IMR-90 (cell line): ENCODE results near the gene GRB10. TPM values are rescaled to one million over a fixed set of nuclear protein-coding genes. Genes with fewer than 3 reads are reported as not detected.

Experiments used
- ATAC-seq: fragments of 200-7000 bp; cut with Tn5 transposase; 2 replicates; pipeline ENCODE4 v1.9.1; 2020; ENCODE audit warnings: low read depth, mild to moderate bottlenecking, moderate library complexity
- BruUV-seq: library from RNA; stranded (reverse); fragments of 400-500 nt; replicated peaks from 2 replicates; lab custom pipeline; 2021; lab: Mats Ljungman, UMichigan
- CTCF ChIA-PET: fragments of 300-600 bp; formaldehyde crosslinking; extraction: SDS; loops from one replicate; lab custom pipeline; 2021; ENCODE audit warnings: antibody characterized with exemption; lab: Yijun Ruan, JAX
- POLR2A ChIA-PET: fragments of 300-600 bp; sonication (Branson Sonifier 250); formaldehyde crosslinking; loops from one replicate; lab custom pipeline; 2022; ENCODE audit warnings: antibody characterized with exemption; ENCODE audit not compliant: unreplicated experiment; lab: Charles Lee
- DNase-seq: peaks from one replicate; pipeline ENCODE4 v3.0.0; 2013
- H2AFZ ChIP-seq: replicated peaks from 2 replicates; pipeline ENCODE3; 2013; ENCODE audit warnings: low read length, mild to moderate bottlenecking; ENCODE audit not compliant: poor library complexity
- H2AK5ac ChIP-seq: 2 replicates; pipeline ENCODE4 v1.6.1; 2013; ENCODE audit warnings: low read depth, low read length, inconsistent platforms
- H2AK9ac ChIP-seq: replicated peaks from 2 replicates; pipeline ENCODE3; 2013; ENCODE audit warnings: mild to moderate bottlenecking, low read depth, low read length, moderate library complexity; ENCODE audit not compliant: poor library complexity
- H2BK120ac ChIP-seq: 2 replicates; pipeline ENCODE4 v1.6.1; 2013; ENCODE audit warnings: low read depth, low read length, inconsistent platforms
- H2BK15ac ChIP-seq: 3 replicates; pipeline ENCODE4 v1.6.1; 2013; ENCODE audit warnings: low read depth, low read length, inconsistent platforms
- H2BK20ac ChIP-seq: 2 replicates; pipeline ENCODE4 v1.6.1; 2013; ENCODE audit warnings: low read depth, mild to moderate bottlenecking, inconsistent platforms, low read length, moderate library complexity
- H2BK5ac ChIP-seq: 2 replicates; pipeline ENCODE4 v1.6.1; 2013; ENCODE audit warnings: mild to moderate bottlenecking, low read depth, low read length, inconsistent platforms; ENCODE audit not compliant: poor library complexity, severe bottlenecking
- H3K14ac ChIP-seq: replicated peaks from 2 replicates; pipeline ENCODE4 v1.6.1; 2013; ENCODE audit warnings: low read depth, low read length, inconsistent platforms
- H3K18ac ChIP-seq: 2 replicates; pipeline ENCODE4 v1.6.1; 2013; ENCODE audit warnings: low read depth, low read length, control low read depth
- H3K23ac ChIP-seq: 2 replicates; pipeline ENCODE4 v1.6.1; 2013; ENCODE audit warnings: low read depth, low read length, inconsistent platforms
- H3K27ac ChIP-seq: 2 replicates; pipeline ENCODE4 v1.5.1; 2013; ENCODE audit warnings: mild to moderate bottlenecking, control low read depth, low read length; ENCODE audit not compliant: insufficient read depth
- H3K27me3 ChIP-seq: 2 replicates; pipeline ENCODE4 v1.6.1; 2013; ENCODE audit warnings: low read length; ENCODE audit not compliant: control insufficient read depth, insufficient read depth
- H3K36me3 ChIP-seq: 2 replicates; pipeline ENCODE4 v1.6.1; 2013; ENCODE audit warnings: low read length, mixed read lengths; ENCODE audit not compliant: control insufficient read depth, insufficient read depth
- H3K4ac ChIP-seq: 2 replicates; pipeline ENCODE4 v1.6.1; 2013; ENCODE audit warnings: low read depth, low read length, inconsistent platforms
- H3K4me1 ChIP-seq: 2 replicates; pipeline ENCODE4 v1.6.1; 2013; ENCODE audit warnings: low read length, mixed read lengths; ENCODE audit not compliant: control insufficient read depth, insufficient read depth
- H3K4me2 ChIP-seq: 2 replicates; pipeline ENCODE4 v1.6.1; 2013; ENCODE audit warnings: low read depth, mild to moderate bottlenecking, control low read depth, low read length, moderate library complexity
- H3K4me3 ChIP-seq: 2 replicates; pipeline ENCODE4 v1.5.1; 2013; ENCODE audit warnings: low read depth, mild to moderate bottlenecking, control low read depth, low read length, moderate library complexity; ENCODE audit not compliant: insufficient read depth
- H3K56ac ChIP-seq: 2 replicates; pipeline ENCODE4 v1.6.1; 2013; ENCODE audit warnings: low read length, inconsistent platforms; ENCODE audit not compliant: insufficient read depth; ENCODE audit errors: extremely low read depth
- H3K79me1 ChIP-seq, 2 experiments: 2 replicates each; pipeline ENCODE4 v1.6.1; 2013; ENCODE audit warnings: low read length in 2 of 2, inconsistent platforms in 1 of 2, low read depth in 1 of 2
- H3K9ac ChIP-seq: 2 replicates; pipeline ENCODE4 v1.6.1; 2013; ENCODE audit warnings: low read depth, low read length, control low read depth
- H3K9me1 ChIP-seq: 2 replicates; pipeline ENCODE4 v1.6.1; 2013; ENCODE audit warnings: low read length, inconsistent platforms; ENCODE audit not compliant: insufficient read depth
- H3K9me3 ChIP-seq: 2 replicates; pipeline ENCODE4 v1.6.1; 2013; ENCODE audit warnings: low read length; ENCODE audit not compliant: control insufficient read depth, insufficient read depth
- H4K20me1 ChIP-seq: 2 replicates; pipeline ENCODE4 v1.6.1; 2013; ENCODE audit warnings: low read length, inconsistent platforms; ENCODE audit not compliant: insufficient read depth
- H4K5ac ChIP-seq: 2 replicates; pipeline ENCODE4 v1.6.1; 2013; ENCODE audit warnings: mild to moderate bottlenecking, low read depth, low read length, control low read depth
- H4K8ac ChIP-seq, 2 experiments: 2 replicates each; pipeline ENCODE4 v1.6.1; 2013; ENCODE audit warnings: low read depth in 2 of 2, low read length in 2 of 2, control low read depth in 1 of 2, inconsistent platforms in 1 of 2
- H4K91ac ChIP-seq: 2 replicates; pipeline ENCODE4 v1.6.1; 2013; ENCODE audit warnings: low read depth, low read length, inconsistent platforms; ENCODE audit not compliant: insufficient read depth
- BHLHE40 ChIP-seq: fragments of 150-350 bp; IDR thresholded peaks from 2 replicates; pipeline ENCODE4 v1.6.1; 2016; ENCODE audit warnings: mild to moderate bottlenecking, low read depth, low read length
- CEBPB ChIP-seq: IDR thresholded peaks from 2 replicates; pipeline ENCODE4 v1.6.1; 2012; ENCODE audit warnings: low read depth, low read length, improper control_type of control experiment
- CHD1 ChIP-seq: IDR thresholded peaks from 2 replicates; pipeline ENCODE4 v1.6.1; 2012; ENCODE audit warnings: low read depth, low read length, improper control_type of control experiment
- CTCF ChIP-seq: conservative IDR thresholded peaks from 2 replicates; pipeline ENCODE4 v1.5.1; 2012; ENCODE audit warnings: mild to moderate bottlenecking, low read depth, low read length, improper control_type of control experiment
- ELK1 ChIP-seq: fragments of 150-350 bp; IDR thresholded peaks from 2 replicates; pipeline ENCODE4 v1.6.1; 2016; ENCODE audit warnings: low read depth, mild to moderate bottlenecking, low read length, moderate library complexity, borderline replicate concordance
- FOS ChIP-seq: fragments of 150-350 bp; IDR thresholded peaks from 2 replicates; pipeline ENCODE4 v1.6.1; 2016; ENCODE audit warnings: low read depth, low read length
- MAFK ChIP-seq: IDR thresholded peaks from 2 replicates; pipeline ENCODE4 v1.6.1; 2012; ENCODE audit warnings: low read depth, low read length, improper control_type of control experiment
- MAZ ChIP-seq: IDR thresholded peaks from 2 replicates; pipeline ENCODE4 v1.6.1; 2012; ENCODE audit warnings: low read depth, mild to moderate bottlenecking, low read length, improper control_type of control experiment, moderate library complexity, borderline replicate concordance
- MXI1 ChIP-seq: IDR thresholded peaks from 2 replicates; pipeline ENCODE4 v1.6.1; 2012; ENCODE audit warnings: low read depth, mild to moderate bottlenecking, low read length, moderate library complexity, borderline replicate concordance
- NFE2L2 ChIP-seq: fragments of 150-350 bp; IDR thresholded peaks from 2 replicates; pipeline ENCODE4 v1.6.1; 2016; ENCODE audit warnings: low read depth, mild to moderate bottlenecking, low read length
- POLR2A ChIP-seq: IDR thresholded peaks from 2 replicates; pipeline ENCODE4 v1.6.1; 2012; ENCODE audit warnings: mild to moderate bottlenecking, low read depth, low read length
- RAD21 ChIP-seq: IDR thresholded peaks from 2 replicates; pipeline ENCODE4 v1.6.1; 2012; ENCODE audit warnings: low read length, improper control_type of control experiment
- RCOR1 ChIP-seq: IDR thresholded peaks from 2 replicates; pipeline ENCODE4 v1.6.1; 2012; ENCODE audit warnings: mild to moderate bottlenecking, low read length, improper control_type of control experiment; ENCODE audit not compliant: insufficient replicate concordance
- RFX5 ChIP-seq: IDR thresholded peaks from 2 replicates; pipeline ENCODE4 v1.8.0; 2012; ENCODE audit warnings: low read depth, mild to moderate bottlenecking, low read length, moderate library complexity
- SMC3 ChIP-seq: fragments of 150-350 bp; IDR thresholded peaks from 2 replicates; pipeline ENCODE4 v1.6.1; 2016; ENCODE audit warnings: low read depth, mild to moderate bottlenecking, antibody characterized with exemption, low read length, moderate library complexity
- USF2 ChIP-seq: fragments of 150-350 bp; IDR thresholded peaks from 2 replicates; pipeline ENCODE4 v1.6.1; 2017; ENCODE audit warnings: mild to moderate bottlenecking, antibody characterized with exemption, low read length, low read depth
- WGBS, 2 experiments: methylation state at CpG; one replicate each; pipeline versions ENCODE4 v1.1.5 to v1.1.7; 2013; ENCODE audit warnings: missing lambda C conversion rate in 2 of 2; ENCODE audit not compliant: insufficient read length in 1 of 2; ENCODE audit errors: extremely low coverage in 2 of 2; 5-methylcytosine and 5-hydroxymethylcytosine counted together
- dilution Hi-C: fragments of 300-500 bp; cut with HindIII; formaldehyde crosslinking; loops from one replicate; pipeline ENCODE4 v1.14.3; 2018; ENCODE audit warnings: low sequenced_read_pairs; ENCODE audit not compliant: unreplicated experiment
- in situ Hi-C: fragments of 300-500 bp; cut with MboI; formaldehyde crosslinking; loops from 3 replicates; pipeline ENCODE4 v1.14.3; 2019; ENCODE audit warnings: low sequenced_read_pairs, inconsistent platforms, mixed read lengths
- intact Hi-C: fragments of 100-400 bp; cut with micrococcal nuclease; formaldehyde crosslinking; loops from 2 replicates; pipeline ENCODE4 v1.10.0; 2022
- polyA plus RNA-seq, 3 experiments: library from polyadenylated mRNA; depleted of rRNA; stranded (reverse); fragments of >200 nt; gene quantifications; 2 replicates each; pipeline ENCODE4 v1.2.3, GENCODE V29; 2012; ENCODE audit warnings: low replicate concordance in 1 of 3
- total RNA-seq: library from RNA; depleted of rRNA; stranded (reverse); fragments of >200 nt; gene quantifications from 2 replicates; pipeline ENCODE4 v1.2.3, GENCODE V29; 2012

The GRB10 gene
- total and polyA plus RNA-seq, 2 of the 4 experiments (the other 2 are of a cell fraction), result 6.3 to 15.1 TPM

- no TSS peak for BruUV-seq
These were observed 220.6 kb downstream of the GRB10 start for GRCh38 chr7:50562136-50562535.

More at GRCh38 chr7:50562136-50562535, 220.6 kb downstream of the GRB10 start:
- H4K91ac ChIP-seq, result no peak overlapping the region
- no peak overlapping the region for H2AK5ac ChIP-seq
- H3K4me1 ChIP-seq, result no peaks in the 10 kb centered on the region
- H2BK15ac ChIP-seq, result no peak overlapping the region
- no peak overlapping the region for H3K14ac ChIP-seq
- no peaks in the 10 kb centered on the region; the same call in 1 of the 2 replicates for H3K9me1 ChIP-seq
- no peak overlapping the region for H4K5ac ChIP-seq
- peaks cover 17% of the 10 kb centered on the region for H3K27me3 ChIP-seq
- in situ Hi-C loops (no loop called here), intact Hi-C loops (no loop called here), dilution Hi-C loops (no loop called here)
- H2AFZ ChIP-seq, result peak overlapping the region; percentile 10
- H3K23ac ChIP-seq, result no peak overlapping the region
- H2AK9ac ChIP-seq, result no peak overlapping the region
- no peak overlapping the region for H3K4me2 ChIP-seq
- H3K4me3 ChIP-seq, result no peak overlapping the region
- ATAC-seq (no peak), DNase-seq (no peak)
- H3K27ac ChIP-seq, result no peak overlapping the region
- ChIA-PET CTCF (no interaction called here), POLR2A (no interaction called here)
- no peak overlapping the region for H3K9ac ChIP-seq
- H3K56ac ChIP-seq, result no peak overlapping the region
- WGBS, 2 experiments, result no CpG with 5 or more reads among the region's 5 CpGs
- no peak overlapping the region for H3K18ac ChIP-seq
- no peak overlapping the region for H2BK20ac ChIP-seq
- no peak overlapping the region for H2BK120ac ChIP-seq
- no peak overlapping the region for H4K8ac ChIP-seq
- H2BK5ac ChIP-seq, result no peak overlapping the region
- H3K4ac ChIP-seq, result no peak overlapping the region
- TF ChIP-seq BHLHE40, result no peak
- TF ChIP-seq SMC3, result no peak
- TF ChIP-seq RCOR1, result no peak
- no peak for TF ChIP-seq MAZ
- TF ChIP-seq RAD21, result no peak
- no peak for TF ChIP-seq USF2
- TF ChIP-seq MXI1, result no peak
- no peak for TF ChIP-seq POLR2A
- no peak for TF ChIP-seq CTCF
- TF ChIP-seq RFX5, result no peak
- no peak for TF ChIP-seq MAFK
- no peak for TF ChIP-seq FOS
- no peak for TF ChIP-seq NFE2L2
- TF ChIP-seq CHD1, result no peak
- no peak for TF ChIP-seq ELK1
- TF ChIP-seq CEBPB, result no peak
- no peaks in the 10 kb centered on the region for H4K20me1 ChIP-seq
- H3K9me3 ChIP-seq, result no peaks in the 10 kb centered on the region
- no peaks in the 10 kb centered on the region for H3K36me3 ChIP-seq
- H3K79me1 ChIP-seq, result no peaks in the 10 kb centered on the region
